GM21529 (cell line): ENCODE data around the gene TRABD2A.
A peak's percentile ranks its signal among the peaks of the same experiment; 100 is the strongest.

ENCODE experiments used
- ATAC-seq: cut with Tn5 transposase; IDR thresholded peaks from one replicate; pipeline ENCODE4 v1.9.1; 2021; ENCODE audit not compliant: unreplicated experiment

TRABD2A gene

DNA sequence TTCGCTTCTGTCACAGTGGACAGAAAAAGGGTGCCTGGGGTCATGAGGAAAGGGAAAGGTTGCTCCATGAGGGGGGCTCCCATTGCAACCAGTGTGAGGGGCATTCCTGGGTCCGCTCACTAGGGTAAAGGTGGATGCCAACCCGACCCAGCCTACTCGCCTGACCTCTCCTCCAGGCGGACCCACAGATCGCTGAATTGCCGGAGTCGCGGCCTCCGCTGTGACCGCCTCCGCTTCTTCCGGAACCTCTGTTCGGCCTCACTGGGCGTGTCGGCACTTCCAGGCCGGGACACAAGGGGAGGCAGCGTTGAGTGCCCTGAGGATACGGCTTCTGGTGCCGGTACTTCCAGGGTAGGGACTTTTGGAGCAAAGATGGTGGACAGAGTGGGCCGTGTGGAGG lies 57.1 kb downstream of the TRABD2A start:
- ATAC-seq = no peak

- ATAC-seq = no peak
These were observed 57.7 kb downstream of the TRABD2A start for GRCh38 chr2:84823229-84823628.

DNA sequence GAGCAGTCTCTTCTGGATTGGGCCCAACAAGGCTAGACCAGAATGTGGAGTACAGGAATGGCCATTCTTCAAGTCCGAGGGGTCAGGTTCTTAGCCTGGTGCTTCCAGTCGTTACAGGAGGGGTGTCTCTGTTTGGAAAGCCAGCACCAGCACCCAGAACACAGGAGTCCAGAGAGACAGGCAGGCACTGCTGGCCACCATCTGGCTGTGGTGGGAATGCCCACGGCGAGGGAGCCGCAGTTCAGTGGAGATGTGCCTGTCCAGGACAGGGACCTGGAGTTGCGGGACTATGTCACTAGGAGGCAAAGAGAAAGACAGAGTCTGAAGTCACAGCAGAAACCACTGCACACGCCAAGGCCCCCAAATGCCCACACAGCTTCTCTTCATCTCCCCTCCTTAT lies 59.1 kb downstream of the TRABD2A start:
- no peak for ATAC-seq

GRCh38 chr2:84817239-84817655 lies 63.6 kb downstream of the TRABD2A start:
- peak; percentile 93 for ATAC-seq

DNA sequence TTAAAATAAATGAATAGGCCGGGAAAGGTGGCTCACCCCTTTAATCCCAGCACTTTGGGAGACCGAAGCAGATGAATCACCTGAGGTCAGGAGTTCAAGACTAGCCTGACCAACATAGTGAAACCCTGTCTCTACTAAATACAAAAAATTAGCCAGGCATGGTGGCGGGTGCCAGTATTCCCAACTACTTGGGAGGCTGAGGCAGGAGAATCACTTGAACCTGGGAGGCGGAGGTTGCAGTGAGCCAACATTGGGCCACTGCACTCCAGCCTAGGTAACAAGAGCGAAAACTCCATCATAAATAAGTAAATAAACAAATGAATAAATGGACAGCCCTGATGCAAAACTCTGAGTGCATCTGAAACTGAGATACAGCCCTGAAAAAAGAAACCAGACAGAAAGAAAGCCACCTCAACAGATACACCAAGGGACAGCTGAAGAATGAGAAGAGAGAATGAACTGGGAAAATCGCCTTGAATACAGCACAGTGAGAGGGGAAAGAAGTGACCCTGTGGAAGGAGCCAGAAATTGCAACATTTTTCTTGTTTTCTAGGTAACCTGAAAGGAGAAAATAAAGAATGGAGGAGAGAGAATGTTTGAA lies 64.4 kb downstream of the TRABD2A start:
- ATAC-seq = peak; percentile 75

- no peak for ATAC-seq
These were observed 65.7 kb downstream of the TRABD2A start for GRCh38 chr2:84815146-84815545.

DNA sequence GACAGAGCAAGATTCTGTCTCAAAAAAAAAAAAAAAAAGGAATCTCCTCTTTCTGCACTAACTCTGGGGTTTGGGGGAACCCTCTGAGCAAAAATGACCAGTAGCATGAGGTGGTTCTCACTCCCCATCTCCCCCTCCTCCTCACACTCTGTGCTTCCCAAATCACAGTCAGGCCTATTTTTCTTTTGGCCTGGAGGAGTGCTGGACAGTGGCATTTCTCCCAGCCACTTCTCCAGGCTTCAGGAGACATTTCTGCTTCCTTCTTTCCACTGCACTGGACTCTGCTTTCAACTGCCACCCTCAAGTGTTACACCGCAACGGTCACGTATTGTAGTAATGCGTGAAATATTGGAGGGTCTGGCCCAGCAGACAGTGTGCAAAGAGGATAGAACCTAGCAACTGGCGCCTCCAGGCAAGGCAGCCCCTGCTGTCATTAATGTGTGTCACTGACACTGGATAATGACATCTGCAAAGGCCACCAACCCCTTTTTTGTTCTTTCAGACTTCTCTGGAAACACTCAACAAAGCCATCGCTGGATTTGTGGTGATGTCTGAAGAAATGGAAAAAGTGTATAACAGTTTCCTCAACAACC lies 68.9 kb downstream of the TRABD2A start:
- no peak for ATAC-seq

DNA sequence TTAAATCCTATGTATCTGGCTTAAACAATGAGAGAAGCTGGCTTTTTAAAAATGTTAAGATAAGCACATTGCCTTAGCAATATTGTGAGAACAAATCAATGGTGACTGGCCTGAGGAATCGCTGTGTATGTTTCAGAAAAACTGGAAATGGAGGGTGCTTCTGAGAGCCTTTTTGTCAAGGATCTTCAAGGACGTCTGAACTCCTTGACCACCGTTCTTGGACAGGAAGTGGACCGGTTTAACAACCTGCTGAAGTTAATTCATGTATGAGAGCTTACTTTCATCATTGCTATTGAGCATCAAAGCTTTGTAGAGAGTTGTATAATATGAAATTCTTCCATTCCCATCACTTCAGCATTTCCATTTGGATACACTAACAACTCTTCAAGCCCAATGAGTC lies 72.6 kb downstream of the TRABD2A start:
- no peak for ATAC-seq

DNA sequence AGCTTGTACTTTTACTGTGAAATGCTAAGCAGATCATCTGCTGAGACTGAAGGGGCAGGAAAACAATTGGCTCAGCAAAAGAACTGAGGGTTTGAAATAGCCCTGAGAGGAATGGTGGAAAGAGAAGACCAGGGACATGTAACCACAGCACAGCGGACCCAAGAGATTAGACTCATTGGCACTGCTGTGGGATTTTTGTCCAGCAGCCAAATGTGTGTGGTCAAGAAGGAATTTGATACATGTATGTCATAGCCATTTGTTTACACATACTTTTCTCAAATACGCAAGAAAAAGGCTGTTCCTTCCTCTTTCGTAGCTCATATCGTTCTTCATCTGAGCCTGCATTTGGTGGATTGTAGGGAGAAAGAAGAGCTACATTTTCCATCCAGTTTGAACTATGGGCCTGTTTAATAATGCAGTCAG lies 73.8 kb downstream of the TRABD2A start:
- ATAC-seq = no peak

DNA sequence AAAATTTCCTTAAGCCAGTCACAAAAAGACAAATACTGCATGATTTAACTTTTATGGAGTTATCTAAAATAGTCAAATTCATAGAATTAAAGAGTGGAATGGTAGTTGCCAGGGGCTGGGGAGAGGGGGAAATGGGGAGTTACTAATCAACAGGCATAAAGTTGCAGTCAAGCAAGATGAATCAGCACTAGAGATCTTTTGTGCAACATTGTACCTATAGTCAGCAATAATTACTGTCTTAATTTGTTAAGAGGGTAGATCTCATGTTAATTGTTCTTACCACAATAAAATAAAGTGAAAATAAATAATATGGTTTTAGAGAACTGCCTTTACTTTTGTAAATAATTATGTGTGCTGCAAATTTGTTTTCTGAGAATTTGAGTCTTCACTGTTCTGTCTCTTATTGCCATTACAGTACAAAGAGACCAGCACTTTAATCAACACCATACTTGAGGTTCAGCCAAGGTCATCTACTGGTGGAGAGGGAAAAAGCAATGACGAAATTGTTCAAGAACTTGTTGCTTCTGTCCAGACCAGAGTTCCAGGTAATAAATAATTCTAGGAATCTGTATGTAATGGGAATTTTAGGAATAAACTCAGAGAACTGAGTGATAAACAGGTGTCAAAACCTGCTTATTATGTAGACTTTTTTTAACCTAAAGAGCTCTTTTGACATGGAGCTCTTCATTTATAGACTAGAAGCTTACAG lies 75.5 kb downstream of the TRABD2A start:
- no peak for ATAC-seq

DNA sequence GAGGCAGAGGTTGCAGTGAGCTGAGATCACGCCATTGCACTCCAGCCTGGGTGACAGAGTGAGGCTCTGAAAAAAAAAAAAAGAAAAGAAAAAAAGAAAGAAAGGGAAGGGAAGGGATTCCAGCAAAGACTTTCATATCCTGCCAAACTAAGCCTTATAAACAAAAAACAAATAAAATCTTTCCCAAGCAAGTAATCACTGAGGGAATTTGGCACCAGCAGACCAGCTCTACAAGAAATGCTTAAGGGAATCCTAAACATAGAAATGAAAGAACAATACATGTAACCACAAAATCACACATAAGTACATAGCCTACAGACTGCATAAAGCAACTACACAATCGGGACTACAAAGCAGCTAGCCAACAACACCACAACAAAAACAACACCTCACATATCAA lies 79.1 kb downstream of the TRABD2A start:
- ATAC-seq = no peak

- peak; percentile 95 for ATAC-seq
These were observed 80.6 kb downstream of the TRABD2A start for GRCh38 chr2:84800194-84800805.

- ATAC-seq = no peak
These were observed 81.1 kb downstream of the TRABD2A start for GRCh38 chr2:84799772-84800171.

- no peak for ATAC-seq
These were observed 83.6 kb downstream of the TRABD2A start for GRCh38 chr2:84797271-84797670.

GRCh38 chr2:84796798-84797197 lies 84.1 kb downstream of the TRABD2A start:
- no peak for ATAC-seq

- no peak for ATAC-seq
These were observed 87.2 kb downstream of the TRABD2A start for GRCh38 chr2:84793641-84794040.

GRCh38 chr2:84792856-84793522 lies 87.9 kb downstream of the TRABD2A start:
- no peak for ATAC-seq

DNA sequence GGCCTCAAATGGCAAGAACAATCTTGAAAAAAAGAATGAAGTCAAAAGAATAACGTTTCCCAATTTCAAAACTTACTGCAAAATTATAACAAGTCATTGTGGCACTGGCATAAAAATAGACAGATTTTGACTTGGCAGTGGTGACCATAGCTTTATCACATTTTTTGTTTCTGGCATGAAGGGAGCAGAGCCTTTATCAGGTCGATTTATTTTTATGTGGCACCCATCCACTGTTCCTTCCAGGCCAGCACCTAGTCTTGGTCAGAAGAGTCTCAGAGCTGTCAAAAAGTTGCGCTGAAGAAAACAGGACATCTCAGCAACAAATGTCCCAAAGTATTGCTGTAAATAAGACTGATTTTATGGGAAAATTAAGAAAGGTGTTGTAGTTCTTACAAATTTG lies 92.4 kb downstream of the TRABD2A start:
- no peak for ATAC-seq

DNA sequence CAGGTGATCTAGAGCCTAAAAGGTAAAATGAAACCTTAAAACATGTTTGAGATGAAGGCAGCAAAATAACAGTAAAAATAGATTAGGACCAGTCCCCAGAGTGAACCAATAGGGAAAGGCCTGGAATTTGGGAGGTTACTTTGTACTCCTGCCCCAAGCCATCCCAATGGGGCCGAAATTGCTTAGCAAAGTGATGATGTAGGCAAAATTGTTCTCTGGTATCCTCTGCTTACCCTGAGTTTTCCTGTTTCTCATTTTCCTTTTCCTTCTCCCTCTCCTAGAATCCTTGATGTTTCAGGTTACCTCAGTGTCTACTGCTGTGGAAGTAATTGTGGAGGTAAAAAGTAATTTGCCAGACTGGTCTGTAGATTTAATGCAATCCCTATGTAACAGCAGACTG lies 92.9 kb downstream of the TRABD2A start:
- no peak for ATAC-seq

DNA sequence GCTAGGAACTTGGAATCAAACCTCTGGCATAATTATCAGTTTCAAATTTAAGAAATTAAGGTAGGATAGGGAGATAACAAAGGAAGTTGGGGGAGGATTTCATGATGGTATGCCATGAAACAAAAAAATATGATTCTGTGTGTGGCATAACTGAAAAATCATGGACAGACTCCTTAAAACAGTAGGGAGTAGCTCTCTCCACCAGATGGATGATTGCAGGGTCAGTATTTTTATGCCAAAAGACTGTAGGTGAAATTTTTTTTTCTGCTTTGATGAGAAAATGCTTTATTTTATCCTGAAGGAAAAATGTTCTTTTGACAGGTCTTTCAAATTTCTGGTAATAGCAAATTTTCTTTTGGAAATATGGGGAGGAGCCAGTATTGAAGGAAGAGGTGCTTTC lies 94.3 kb downstream of the TRABD2A start:
- ATAC-seq = no peak

DNA sequence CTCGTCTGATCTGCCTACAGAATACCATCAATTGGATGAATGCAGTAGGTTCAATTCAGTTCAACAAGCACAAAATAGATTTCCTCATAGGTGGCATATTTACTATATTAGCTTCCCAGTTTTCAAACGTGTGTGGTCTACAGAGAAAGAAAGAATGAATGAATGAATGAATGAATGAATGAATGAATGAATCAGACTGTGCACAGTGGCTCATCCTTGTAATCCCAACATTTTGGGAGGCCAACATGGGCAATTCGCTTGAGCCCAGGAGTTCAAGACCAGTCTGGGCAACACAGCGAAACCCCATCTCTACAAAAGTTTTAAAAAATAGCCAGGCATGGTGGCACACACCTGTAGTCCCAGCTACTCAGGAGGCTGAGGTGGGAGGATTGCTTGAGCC lies 94.9 kb downstream of the TRABD2A start:
- ATAC-seq = no peak
